PFSK-1 (cell line): ENCODE measurements around the gene TRUB2.

ENCODE experiments used
- FOXP2 ChIP-seq: optimal IDR thresholded peaks from 2 replicates; pipeline ENCODE3; 2011; ENCODE audit warnings: borderline replicate concordance, control low read depth, inconsistent platforms; ENCODE audit not compliant: insufficient read depth; ENCODE audit errors: extremely low read length, extremely low read depth
- POLR2AphosphoS5 ChIP-seq: IDR thresholded peaks from 2 replicates; pipeline ENCODE4 v1.6.1; 2012; ENCODE audit warnings: low read depth, mild to moderate bottlenecking, control low read depth, low read length, moderate library complexity
- REST ChIP-seq, 2 experiments: IDR thresholded peaks; 2 replicates each; pipeline versions ENCODE4 v1.6.1 to v1.8.0; 2011 to 2012; ENCODE audit warnings: low read depth in 2 of 2, low read length in 2 of 2, control low read depth in 1 of 2, inconsistent platforms in 1 of 2, mild to moderate bottlenecking in 1 of 2, moderate library complexity in 1 of 2; ENCODE audit not compliant: insufficient read depth in 1 of 2
- SIN3A ChIP-seq: IDR thresholded peaks from 2 replicates; pipeline ENCODE4 v1.6.1; 2012; ENCODE audit warnings: mild to moderate bottlenecking, low read length, moderate library complexity, borderline replicate concordance; ENCODE audit not compliant: insufficient read depth
- TAF1 ChIP-seq: IDR thresholded peaks from 2 replicates; pipeline ENCODE4 v1.6.1; 2012; ENCODE audit warnings: low read length, control low read depth, borderline replicate concordance; ENCODE audit not compliant: insufficient read depth

Gene TRUB2

GRCh38 chr9:128304136-128304970, 17.9 kb downstream of the TRUB2 start:
- TF ChIP-seq REST (IDR thresholded peaks at IDR 0.05; ENCODE audit: insufficient read depth in 1 of 2, low read depth in 2 of 2, low read length in 2 of 2), result no peak
- no peak for TF ChIP-seq FOXP2

- TF ChIP-seq SIN3A, result no peak
- TF ChIP-seq FOXP2, result no peak
- no peak for TF ChIP-seq TAF1
- TF ChIP-seq REST (IDR thresholded peaks at IDR 0.05; ENCODE audit: insufficient read depth in 1 of 2, low read depth in 2 of 2, low read length in 2 of 2), result no peak
- TF ChIP-seq POLR2AphosphoS5, result no peak
Measured at GRCh38 chr9:128298535-128299482, 23.4 kb downstream of the TRUB2 start.

- TF ChIP-seq REST (IDR thresholded peaks at IDR 0.05; ENCODE audit: insufficient read depth in 1 of 2, low read depth in 2 of 2, low read length in 2 of 2), result no peak
- TF ChIP-seq SIN3A, result no peak
- TF ChIP-seq FOXP2, result no peak
- no peak for TF ChIP-seq POLR2AphosphoS5
- no peak for TF ChIP-seq TAF1
Measured at GRCh38 chr9:128297221-128297773, 24.9 kb downstream of the TRUB2 start.

- TF ChIP-seq FOXP2, result no peak
- TF ChIP-seq TAF1, result no peak
- TF ChIP-seq REST (IDR thresholded peaks at IDR 0.05; ENCODE audit: insufficient read depth in 1 of 2, low read depth in 2 of 2, low read length in 2 of 2), result no peak
- no peak for TF ChIP-seq SIN3A
- no peak for TF ChIP-seq POLR2AphosphoS5
Measured at GRCh38 chr9:128296340-128297220, 25.7 kb downstream of the TRUB2 start.
